Left cardiac atrium (tissue), 4 donors: ENCODE results near the gene HSPG2. TPM values are rescaled to one million over a fixed set of nuclear protein-coding genes. Genes with fewer than 3 reads are reported as not detected.

Source experiments
- ATAC-seq, 2 donors: fragments of 200-7000 bp; cut with Tn5 transposase; one replicate each; pipeline ENCODE4 v1.9.1; 2020; ENCODE audit warnings: mild to moderate bottlenecking in 2 of 2, moderate library complexity in 2 of 2
- DNase-seq: peaks from one replicate; pipeline ENCODE4 v3.0.0-alpha.2; 2020
- intact Hi-C, 2 donors: fragments of 100-400 bp; cut with DNase I; formaldehyde crosslinking; loops; one replicate each; pipeline versions ENCODE4 v1.14.1 to v1.15.1; 2022 to 2023
- total RNA-seq, 2 donors: library from RNA; stranded (reverse); fragmentation: NEBNext Ultra II Directional; extraction: Animal tissue kit (Norgen Biotek cat#: 25700); gene quantifications; one replicate each; pipeline ENCODE4 v1.2.1, GENCODE V29; 2021
- donor health status: DM: no; HTN: yes; CAD: no.
- donor health status: DM: no; HTN: yes; CAD: no; lungs with severe emphysema.
- donor health status: DM: yes; HTN: yes; CAD: no.
- donor health status: Dilated cardiomyopathy.

HSPG2 gene
- total RNA-seq, 2 donors from 2014 or later: 307 to 608 TPM

- ATAC-seq (no peak), DNase-seq (no peak)
- intact Hi-C loops: no loop called here
These were observed 60.8 kb downstream of the HSPG2 start for GRCh38 chr1:21876267-21876666.

- ATAC-seq: no peak
- no peak for DNase-seq
- intact Hi-C loops: no loop called here
These were observed 61.5 kb downstream of the HSPG2 start for GRCh38 chr1:21875621-21876063.

- DNase-seq (no peak), ATAC-seq (no peak)
- intact Hi-C loops: no loop called here
These were observed 62.1 kb downstream of the HSPG2 start for GRCh38 chr1:21874778-21875547.

- intact Hi-C loops: no loop called here
- ATAC-seq (no peak), DNase-seq (no peak)
These were observed 62.8 kb downstream of the HSPG2 start for GRCh38 chr1:21874328-21874727.

GRCh38 chr1:21873761-21874160, 63.3 kb downstream of the HSPG2 start:
- intact Hi-C loops: no loop called here
- no peak for ATAC-seq
- no peak for DNase-seq

GRCh38 chr1:21873174-21873573, 63.9 kb downstream of the HSPG2 start:
- no peak for DNase-seq
- no peak for ATAC-seq
- intact Hi-C loops: no loop called here

- intact Hi-C loops: no loop called here
- no peak for ATAC-seq
- DNase-seq: no peak
These were observed 64.5 kb downstream of the HSPG2 start for GRCh38 chr1:21872445-21873079.

GRCh38 chr1:21871943-21872342, 65.2 kb downstream of the HSPG2 start:
- intact Hi-C loops: no loop called here
- ATAC-seq: no peak
- no peak for DNase-seq

GRCh38 chr1:21870611-21871010, 66.5 kb downstream of the HSPG2 start:
- ATAC-seq (no peak), DNase-seq (no peak)
- intact Hi-C loops: no loop called here

- intact Hi-C loops: loop anchor here in 1 of 2 donors (5.0 kb wide), 1 partner anchor 93 kb away; no protein-coding TSS in a partner anchor
- ATAC-seq (peak; percentile 77), DNase-seq (peak; percentile 83)
These were observed 67.4 kb downstream of the HSPG2 start for GRCh38 chr1:21869620-21870121.

GRCh38 chr1:21868941-21869454, 68.1 kb downstream of the HSPG2 start:
- DNase-seq (no peak), ATAC-seq (no peak)
- intact Hi-C loops: loop anchor here in 1 of 2 donors (5.0 kb wide), 1 partner anchor 93 kb away; no protein-coding TSS in a partner anchor

GRCh38 chr1:21868482-21868881, 68.6 kb downstream of the HSPG2 start:
- intact Hi-C loops: loop anchor here in 1 of 2 donors (5.0 kb wide), 1 partner anchor 94 kb away; no protein-coding TSS in a partner anchor
- DNase-seq (no peak), ATAC-seq (no peak)

GRCh38 chr1:21867451-21867996, 69.6 kb downstream of the HSPG2 start:
- DNase-seq (no peak), ATAC-seq (no peak)
- intact Hi-C loops: loop anchor here in 1 of 2 donors (5.0 kb wide), 1 partner anchor 95 kb away; no protein-coding TSS in a partner anchor

GRCh38 chr1:21866707-21867043, 70.4 kb downstream of the HSPG2 start:
- intact Hi-C loops: loop anchor here in 1 of 2 donors (5.0 kb wide), 1 partner anchor 96 kb away; no protein-coding TSS in a partner anchor
- DNase-seq: no peak
- ATAC-seq: no peak

GRCh38 chr1:21865943-21866706, 71.0 kb downstream of the HSPG2 start:
- intact Hi-C loops: loop anchor here in 1 of 2 donors (5.0 kb wide), 1 partner anchor 96 kb away; no protein-coding TSS in a partner anchor
- DNase-seq (no peak), ATAC-seq (no peak)

- intact Hi-C loops: loop anchor here in 1 of 2 donors (5.0 kb wide), 1 partner anchor 97 kb away; no protein-coding TSS in a partner anchor
- ATAC-seq: no peak
These were observed 71.5 kb downstream of the HSPG2 start for GRCh38 chr1:21865609-21865942.

GRCh38 chr1:21864730-21865129, 72.4 kb downstream of the HSPG2 start:
- no peak for DNase-seq
- intact Hi-C loops: loop anchor here in 1 of 2 donors (5.0 kb wide), 1 partner anchor 98 kb away; no protein-coding TSS in a partner anchor

More at GRCh38 chr1:21865609-21865942, 71.5 kb downstream of the HSPG2 start:
- DNase-seq: no peak

GRCh38 chr1:21863981-21864380, 73.1 kb downstream of the HSPG2 start:
- no peak for DNase-seq
- peak; percentile 5 to 9 for ATAC-seq
- intact Hi-C loops: no loop called here

More at GRCh38 chr1:21864730-21865129, 72.4 kb downstream of the HSPG2 start:
- no peak for ATAC-seq
